ENCODE measurements around the gene ADAT2.

- TF ChIP-seq CTCF (IDR thresholded peaks at IDR 0.05) (no peak), POLR2A (IDR thresholded peaks at IDR 0.05) (no peak)
Observed at GRCh38 chr6:143396497-143397226, 53.8 kb downstream of the ADAT2 start.

Data from thyroid gland (tissue), 4 donors.